T-cell (primary cell): ENCODE measurements around the gene GPR55. TPM values are rescaled to one million over a fixed set of nuclear protein-coding genes. Genes with fewer than 3 reads are reported as not detected.

Source experiments
- ATAC-seq, 4 experiments: fragments of 200-7000 bp in 3 of 4; fragments of 150-1000 bp in 1 of 4; cut with Tn5 transposase; replicated peaks in 1 of 4; 1 replicate in 3 of 4; 2 replicates in 1 of 4; pipeline ENCODE4 v1.10.0; 2021; ENCODE audit warnings: moderate library complexity in 3 of 4, mild to moderate bottlenecking in 2 of 4, moderate number of reproducible peaks in 1 of 4
- CTCF ChIA-PET, 2 donors: fragments of 300-600 bp; sonication (Branson Sonifier 250); formaldehyde crosslinking; loops; one replicate each; lab custom pipeline; 2022; ENCODE audit warnings: antibody characterized with exemption in 2 of 2; lab: Charles Lee
- POLR2A ChIA-PET, 2 donors: fragments of 300-600 bp; sonication (Branson Sonifier 250); formaldehyde crosslinking; loops; one replicate each; lab custom pipeline; 2022; ENCODE audit warnings: antibody characterized with exemption in 2 of 2; lab: Charles Lee
- DNase-seq, 35 experiments: peaks; one replicate each; pipeline versions ENCODE4 v3.0.0 to v3.0.0-alpha.2; 2013 to 2023
- H3K27ac ChIP-seq: one replicate; pipeline ENCODE4 v1.5.1; 2013; ENCODE audit warnings: low read length
- H3K27me3 ChIP-seq, 2 experiments: replicated peaks in 1 of 2; 1 replicate in 1 of 2; 2 replicates in 1 of 2; pipeline versions ENCODE4 v1.6.1 to v1.7.0; 2013; ENCODE audit warnings: low read length in 1 of 2, mixed read lengths in 1 of 2; ENCODE audit not compliant: control insufficient read depth in 2 of 2, insufficient read depth in 2 of 2; ENCODE audit errors: extremely low read depth in 1 of 2
- H3K36me3 ChIP-seq, 2 donors: 1 replicate in 1 of 2; 2 replicates in 1 of 2; pipeline versions ENCODE4 v1.6.1 to v1.7.0; 2013; ENCODE audit warnings: low read length in 1 of 2; ENCODE audit not compliant: control insufficient read depth in 2 of 2, insufficient read depth in 1 of 2; ENCODE audit errors: extremely low read depth in 1 of 2
- H3K4me1 ChIP-seq, 2 experiments: 1 replicate in 1 of 2; 2 replicates in 1 of 2; pipeline versions ENCODE4 v1.6.1 to v1.7.0; 2013; ENCODE audit warnings: low read length in 2 of 2, mixed read lengths in 1 of 2; ENCODE audit not compliant: insufficient read depth in 2 of 2, control insufficient read depth in 1 of 2; ENCODE audit errors: extremely low read depth in 1 of 2
- H3K4me3 ChIP-seq, 2 donors: 1 replicate in 1 of 2; 2 replicates in 1 of 2; pipeline versions ENCODE4 v1.5.1 to v1.7.0; 2013; ENCODE audit warnings: mild to moderate bottlenecking in 2 of 2, low read length in 1 of 2, moderate library complexity in 1 of 2; ENCODE audit not compliant: control insufficient read depth in 1 of 2; ENCODE audit errors: extremely low read depth in 1 of 2
- H3K9me3 ChIP-seq: 2 replicates; pipeline ENCODE4 v1.7.0; 2013
- H3K27ac Mint-ChIP-seq, 2 donors: one replicate each; pipeline ENCODE4 v1.8.0; 2020 to 2021; ENCODE audit warnings: mild to moderate bottlenecking in 2 of 2, mixed read lengths in 2 of 2
- H3K27me3 Mint-ChIP-seq, 2 donors: one replicate each; pipeline ENCODE4 v1.8.0; 2021 to 2022; ENCODE audit warnings: mixed read lengths in 2 of 2
- H3K36me3 Mint-ChIP-seq: one replicate; pipeline ENCODE4 v1.8.0; 2021; ENCODE audit warnings: mixed read lengths
- H3K4me1 Mint-ChIP-seq, 3 donors: one replicate each; pipeline ENCODE4 v1.8.0; 2020 to 2022; ENCODE audit warnings: mixed read lengths in 3 of 3, mild to moderate bottlenecking in 1 of 3
- H3K4me3 Mint-ChIP-seq, 3 donors: one replicate each; pipeline ENCODE4 v1.8.0; 2020 to 2022; ENCODE audit warnings: mild to moderate bottlenecking in 3 of 3, mixed read lengths in 3 of 3, moderate library complexity in 3 of 3
- H3K9me3 Mint-ChIP-seq, 3 donors: one replicate each; pipeline ENCODE4 v1.8.0; 2020 to 2022; ENCODE audit warnings: mixed read lengths in 3 of 3
- WGBS: methylation state at CpG from one replicate; pipeline ENCODE4 v1.1.5; 2013; ENCODE audit warnings: missing lambda C conversion rate; ENCODE audit not compliant: insufficient coverage; 5-methylcytosine and 5-hydroxymethylcytosine counted together
- total RNA-seq, 35 experiments: library from RNA in 6 of 35; stranded (reverse) in 6 of 35; fragments of 120-200 nt in 1 of 35; gene quantifications; one replicate each; pipeline versions ENCODE4 v1.2.1 to v1.2.4 and lab custom pipeline; 2013 to 2026

GPR55 gene
- total RNA-seq, 5 donors from 2014 or later (not counting 1 experiment from before 2014, with no cell fraction given), result 2.7 to 15.5 (median 7.8) TPM

DNA sequence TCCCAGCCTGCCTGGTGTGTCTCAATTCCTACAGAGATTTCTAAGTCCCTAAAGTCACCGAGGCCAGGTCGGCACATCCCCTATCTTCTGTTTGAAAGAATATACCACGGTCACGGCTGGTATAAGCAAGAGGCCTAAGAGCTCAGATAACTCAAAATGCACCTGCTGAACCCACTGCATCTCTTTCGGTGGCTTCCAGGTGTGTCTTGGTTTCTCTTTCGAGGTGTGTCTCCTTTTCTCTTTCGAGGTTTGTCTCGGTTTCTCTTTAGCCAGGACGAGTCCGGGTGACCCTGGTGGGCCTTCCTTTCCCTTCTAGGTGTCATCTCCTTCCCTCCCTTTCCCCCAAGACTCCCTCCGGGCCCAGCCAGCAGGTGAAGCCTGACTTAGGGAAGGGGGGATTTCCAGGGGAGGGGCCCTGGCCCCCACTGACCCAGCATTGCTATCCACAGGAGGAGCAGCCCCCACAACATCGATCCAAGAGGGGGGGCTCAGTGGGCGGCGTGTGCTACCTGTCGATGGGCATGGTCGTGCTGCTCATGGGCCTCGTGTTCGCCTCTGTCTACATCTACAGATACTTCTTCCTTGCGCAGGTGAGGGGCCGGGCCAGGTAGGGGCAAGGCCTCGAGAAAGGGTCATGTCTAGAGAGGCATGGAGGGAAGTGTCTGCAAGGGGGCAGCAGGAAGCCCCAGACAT is 51.9 kb downstream of the GPR55 start:
- H3K9me3 ChIP-seq, result no peaks in the 10 kb centered on the region
- peaks cover 10 to 67% of the 10 kb centered on the region in 2 experiments for H3K4me1 ChIP-seq
- Mint-ChIP-seq H3K27ac (peak overlapping the region; percentile 23 to 80), H3K4me3 (peak overlapping the region in 1 of 3 donors; percentile 31), H3K27me3 (no peaks in the 10 kb centered on the region), H3K36me3 (no peaks in the 10 kb centered on the region), H3K4me1 (peaks cover 35 to 47% (median 44%) of the 10 kb centered on the region in 3 donors), H3K9me3 (no peaks in the 10 kb centered on the region)
- ChIA-PET POLR2A (no interaction called here), CTCF (no interaction called here)
- no peak overlapping the region for H3K27ac ChIP-seq
- no peak for DNase-seq
- ATAC-seq, result no peak
- peaks cover 5 to 10% of the 10 kb centered on the region in 2 donors for H3K36me3 ChIP-seq
- no peak overlapping the region for H3K4me3 ChIP-seq
- H3K27me3 ChIP-seq, result peaks cover 0 to 16% of the 10 kb centered on the region in 2 experiments
- 67% methylated on average over 6 of the region's 21 CpGs for WGBS

- no peak overlapping the region for H3K4me3 ChIP-seq
- ChIA-PET CTCF (no interaction called here), POLR2A (no interaction called here)
- no peaks in the 10 kb centered on the region for H3K9me3 Mint-ChIP-seq
- no peaks in the 10 kb centered on the region for H3K27me3 Mint-ChIP-seq
- H3K36me3 Mint-ChIP-seq, result no peaks in the 10 kb centered on the region
- DNase-seq (no peak), ATAC-seq (no peak)
- WGBS, result 100% methylated on average over 6 of the region's 14 CpGs
- peak overlapping the region; percentile 23 to 80 for H3K27ac Mint-ChIP-seq
- no peaks in the 10 kb centered on the region for H3K9me3 ChIP-seq
- H3K4me1 ChIP-seq, result peaks cover 12 to 66% of the 10 kb centered on the region in 2 experiments
- H3K27ac ChIP-seq, result no peak overlapping the region
- H3K27me3 ChIP-seq, result peaks cover 0 to 16% of the 10 kb centered on the region in 2 experiments
- peaks cover 28 to 43% (median 40%) of the 10 kb centered on the region in 3 donors for H3K4me1 Mint-ChIP-seq
- H3K4me3 Mint-ChIP-seq, result peak overlapping the region in 1 of 3 donors; percentile 31
- peaks cover 2 to 5% of the 10 kb centered on the region in 2 donors for H3K36me3 ChIP-seq
These were observed 52.7 kb downstream of the GPR55 start for GRCh38 chr2:230872151-230872967.

- Histone ChIP-seq H3K27me3 (peaks cover 0 to 16% of the 10 kb centered on the region in 2 experiments), H3K36me3 (peaks cover under 1 to 2% of the 10 kb centered on the region in 2 donors), H3K4me1 (peaks cover 18 to 66% of the 10 kb centered on the region in 2 experiments), H3K9me3 (no peaks in the 10 kb centered on the region), H3K4me3 (no peak overlapping the region), H3K27ac (no peak overlapping the region)
- Mint-ChIP-seq H3K36me3 (no peaks in the 10 kb centered on the region), H3K4me3 (no peak overlapping the region), H3K4me1 (peaks cover 34 to 45% (median 40%) of the 10 kb centered on the region in 3 donors), H3K27ac (no peak overlapping the region), H3K27me3 (no peaks in the 10 kb centered on the region), H3K9me3 (no peaks in the 10 kb centered on the region)
- POLR2A ChIA-PET, result no interaction called here
- CTCF ChIA-PET, result interaction anchor here in 1 of 2 donors (0.6 kb wide), 1 partner anchor 31 kb away, joined by 4 read pairs; no protein-coding TSS in a partner anchor
- ATAC-seq, result no peak
- 90% methylated on average over 7 of the region's 17 CpGs for WGBS
- DNase-seq, result no peak
These were observed 53.5 kb downstream of the GPR55 start for GRCh38 chr2:230871361-230872150.

GRCh38 chr2:230870544-230871360 is 54.3 kb downstream of the GPR55 start:
- H3K4me1 ChIP-seq, result peaks cover 23 to 67% of the 10 kb centered on the region in 2 experiments
- ChIA-PET POLR2A (no interaction called here), CTCF (interaction anchor here in 1 of 2 donors (0.6 to 0.7 kb wide), 2 partner anchors 31 to 174 kb away, joined by 4 read pairs; no protein-coding TSS in a partner anchor)
- H3K9me3 Mint-ChIP-seq, result no peaks in the 10 kb centered on the region
- H3K4me3 Mint-ChIP-seq, result no peak overlapping the region
- peaks cover 0 to 16% of the 10 kb centered on the region in 2 experiments for H3K27me3 ChIP-seq
- H3K36me3 ChIP-seq, result no peaks in the 10 kb centered on the region
- H3K4me3 ChIP-seq, result no peak overlapping the region
- no peak for ATAC-seq
- DNase-seq, result no peak
- H3K27ac ChIP-seq, result no peak overlapping the region
- no peaks in the 10 kb centered on the region for H3K27me3 Mint-ChIP-seq
- H3K9me3 ChIP-seq, result no peaks in the 10 kb centered on the region
- H3K4me1 Mint-ChIP-seq, result peaks cover 38 to 52% (median 45%) of the 10 kb centered on the region in 3 donors
- 86% methylated on average over 16 of the region's 18 CpGs for WGBS
- no peaks in the 10 kb centered on the region for H3K36me3 Mint-ChIP-seq
- H3K27ac Mint-ChIP-seq, result no peak overlapping the region

GRCh38 chr2:230869914-230870543 is 55.0 kb downstream of the GPR55 start:
- Mint-ChIP-seq H3K36me3 (no peaks in the 10 kb centered on the region), H3K27ac (peak overlapping the region in 1 of 2 donors; percentile 65), H3K27me3 (no peaks in the 10 kb centered on the region), H3K9me3 (no peaks in the 10 kb centered on the region), H3K4me1 (peaks cover 38 to 50% (median 45%) of the 10 kb centered on the region in 3 donors), H3K4me3 (no peak overlapping the region)
- Histone ChIP-seq H3K27ac (no peak overlapping the region), H3K9me3 (no peaks in the 10 kb centered on the region), H3K36me3 (no peaks in the 10 kb centered on the region), H3K4me3 (no peak overlapping the region), H3K27me3 (peaks cover 0 to 12% of the 10 kb centered on the region in 2 experiments), H3K4me1 (peaks cover 27 to 74% of the 10 kb centered on the region in 2 experiments)
- DNase-seq (no peak), ATAC-seq (no peak)
- ChIA-PET POLR2A (no interaction called here), CTCF (interaction anchor here in 1 of 2 donors (0.7 kb wide), 1 partner anchor 175 kb away, joined by 4 read pairs; no protein-coding TSS in a partner anchor)
- 94% methylated on average over 7 of the region's 11 CpGs for whole genome bisulfite sequencing
